HUES48 (cell line): Measurements from ENCODE around the gene APMAP.
"Not testable (repeated sequence)": the region's sequence is repeated elsewhere in the genome, so short reads cannot be mapped to it uniquely, and the experiment has no call there.

ENCODE experiments used
- H3K27ac ChIP-seq: one replicate; pipeline ENCODE4 v1.7.0; 2013; ENCODE audit warnings: low read depth, low read length, inconsistent platforms
- H3K27me3 ChIP-seq: 2 replicates; pipeline ENCODE4 v1.6.1; 2013; ENCODE audit warnings: mild to moderate bottlenecking, low read length; ENCODE audit not compliant: control insufficient read depth, insufficient read depth
- H3K36me3 ChIP-seq: 2 replicates; pipeline ENCODE4 v1.6.1; 2013; ENCODE audit warnings: low read length; ENCODE audit not compliant: control insufficient read depth, insufficient read depth
- H3K4me1 ChIP-seq: 2 replicates; pipeline ENCODE4 v1.6.1; 2013; ENCODE audit warnings: mild to moderate bottlenecking, low read length; ENCODE audit not compliant: control insufficient read depth, insufficient read depth
- H3K4me3 ChIP-seq: 2 replicates; pipeline ENCODE4 v1.5.1; 2013; ENCODE audit warnings: mild to moderate bottlenecking, low read depth, low read length
- H3K9ac ChIP-seq: 2 replicates; pipeline ENCODE4 v1.6.1; 2013; ENCODE audit warnings: mild to moderate bottlenecking, low read depth, low read length, moderate library complexity
- H3K9me3 ChIP-seq: 2 replicates; pipeline ENCODE4 v1.6.1; 2013; ENCODE audit warnings: low read length; ENCODE audit not compliant: control insufficient read depth, insufficient read depth

Gene APMAP

DNA sequence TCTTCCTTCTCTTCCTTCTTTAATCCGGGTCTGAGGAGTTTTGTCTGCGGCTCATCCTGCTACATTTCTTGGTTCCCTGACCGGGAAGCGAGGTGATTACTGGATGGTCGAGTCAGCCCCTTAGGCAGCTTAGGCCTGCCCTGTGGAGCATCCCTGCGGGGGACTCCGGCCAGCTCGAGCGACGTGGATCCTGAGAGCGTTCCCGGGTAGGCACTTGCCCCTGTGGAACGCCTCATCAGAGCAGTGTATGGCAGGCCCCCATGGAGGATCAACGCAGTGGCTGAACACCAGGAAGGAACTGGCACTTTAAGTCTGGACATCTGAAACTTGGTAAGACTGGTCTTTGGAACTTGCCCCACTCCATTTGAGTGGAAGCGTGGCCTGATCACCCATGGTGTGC lies 72.9 kb downstream of the APMAP start:
- H3K36me3 ChIP-seq, H3K27me3 ChIP-seq, H3K9ac ChIP-seq, H3K27ac ChIP-seq, H3K9me3 ChIP-seq, H3K4me3 ChIP-seq, H3K4me1 ChIP-seq: not testable (repeated sequence)

DNA sequence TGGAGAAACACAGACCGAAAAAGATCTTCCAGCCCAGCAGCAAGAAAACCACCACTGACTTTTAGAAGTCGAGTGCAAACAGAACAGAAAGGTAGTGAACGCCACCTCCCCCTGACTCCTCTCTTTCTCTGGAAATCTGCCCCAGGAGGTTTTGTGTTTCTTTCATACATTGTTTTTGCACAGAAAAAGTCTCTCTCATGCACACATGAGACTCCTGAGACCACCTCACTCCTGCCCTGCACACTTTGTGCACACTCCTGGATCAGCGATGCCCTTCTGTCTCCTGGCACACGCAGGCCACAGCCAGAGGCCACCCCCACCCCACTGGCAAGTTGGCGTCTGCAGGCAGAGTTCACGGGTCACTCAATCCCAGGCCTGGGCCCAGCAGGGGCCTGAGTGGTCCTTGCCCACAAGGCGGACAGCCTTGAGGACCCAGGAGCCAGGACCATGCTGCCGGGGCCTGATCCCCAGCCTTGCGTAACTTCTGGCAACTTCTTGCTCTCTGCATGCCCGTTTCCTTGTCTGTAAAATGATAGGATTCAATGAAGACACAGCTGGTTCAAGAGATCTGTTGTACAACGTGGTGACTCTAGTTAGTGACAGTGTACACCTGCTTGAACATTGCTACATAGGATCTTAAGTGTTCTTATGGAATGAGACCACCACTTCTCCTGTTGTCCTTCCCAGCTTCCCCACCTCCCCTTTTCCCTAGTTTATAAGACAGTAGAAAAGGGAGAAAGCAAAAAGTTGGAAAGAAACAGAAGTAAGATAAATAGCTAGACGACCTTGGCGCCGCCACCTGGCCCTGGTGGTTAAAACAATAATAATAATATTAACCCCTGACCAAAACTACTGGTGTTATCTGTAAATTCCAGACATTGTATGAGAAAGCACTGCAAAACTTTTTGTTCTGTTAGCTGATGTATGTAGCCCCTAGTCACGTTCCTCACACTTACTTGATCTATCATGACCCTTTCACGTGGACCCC lies 73.7 kb downstream of the APMAP start:
- H3K9ac ChIP-seq: no peak overlapping the region
- no peaks in the 10 kb centered on the region for H3K27me3 ChIP-seq
- H3K27ac ChIP-seq: no peak overlapping the region
- H3K4me3 ChIP-seq: no peak overlapping the region
- no peaks in the 10 kb centered on the region for H3K4me1 ChIP-seq
- H3K9me3 ChIP-seq: 0 out of 2 replicates have a peak, but pooled peaks cover 3% of the 10 kb centered on the region
- H3K36me3 ChIP-seq: no peaks in the 10 kb centered on the region

DNA sequence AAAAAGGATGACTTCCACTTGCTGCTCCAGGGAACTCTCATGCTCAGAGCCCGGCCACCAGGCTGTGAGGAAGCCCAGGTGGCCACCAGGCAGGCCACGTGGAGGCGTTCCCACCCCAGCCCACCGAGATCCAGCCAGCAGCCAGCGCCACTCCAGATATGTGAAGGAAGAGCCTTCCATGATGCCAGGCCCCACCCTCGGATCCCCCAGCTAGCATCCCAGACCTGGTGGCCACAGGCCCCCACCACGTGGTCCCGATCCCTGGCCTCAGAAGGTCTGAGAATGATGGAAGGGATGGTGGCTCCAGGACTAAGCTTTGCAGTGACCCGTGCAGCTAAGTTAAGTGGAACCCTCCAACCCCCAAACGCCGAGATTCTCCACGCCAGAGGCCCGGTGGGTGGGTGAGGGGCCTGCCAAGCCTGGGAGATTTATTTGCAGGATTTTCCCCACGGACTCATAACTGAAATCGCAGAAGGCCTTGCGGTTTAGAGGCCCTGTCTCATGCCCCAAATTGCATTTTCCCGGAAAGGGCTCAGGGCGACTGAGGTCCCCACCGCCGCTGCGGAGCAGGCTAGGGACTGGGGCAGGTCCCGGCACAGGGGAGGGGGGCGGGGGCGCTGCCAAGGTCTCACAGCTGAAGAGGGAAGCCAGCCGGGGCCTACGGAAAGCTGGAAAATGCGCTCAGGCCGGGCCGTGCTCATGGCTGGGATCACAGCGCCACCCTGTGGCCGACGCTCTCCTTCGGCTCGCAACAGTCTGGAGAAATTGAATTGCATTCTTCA lies 74.6 kb downstream of the APMAP start:
- H3K4me3 ChIP-seq: no peak overlapping the region
- H3K36me3 ChIP-seq: no peaks in the 10 kb centered on the region
- H3K27me3 ChIP-seq: no peaks in the 10 kb centered on the region
- no peaks in the 10 kb centered on the region for H3K4me1 ChIP-seq
- H3K27ac ChIP-seq: no peak overlapping the region
- H3K9ac ChIP-seq: no peak overlapping the region
- 0 out of 2 replicates have a peak, but pooled peaks cover 3% of the 10 kb centered on the region for H3K9me3 ChIP-seq

DNA sequence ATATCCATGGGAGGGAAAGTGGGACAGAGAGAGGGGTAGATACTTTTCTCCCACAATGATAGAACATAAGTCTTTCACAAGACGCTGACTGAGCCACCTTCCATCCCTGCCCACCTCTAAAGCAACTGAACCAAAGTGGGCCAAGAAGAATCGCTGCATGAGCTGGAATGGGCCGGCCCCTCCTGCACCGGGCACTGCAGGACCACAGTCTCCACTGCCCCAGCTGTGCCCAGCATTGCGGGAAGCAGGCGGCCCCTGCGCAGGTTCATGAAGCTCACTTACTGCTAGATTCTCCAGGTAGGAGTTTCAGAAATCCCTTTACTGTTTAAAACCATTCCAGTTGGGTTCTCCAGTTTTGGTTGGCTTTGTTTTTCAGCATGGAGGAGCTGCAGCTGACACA lies 75.5 kb downstream of the APMAP start:
- no peaks in the 10 kb centered on the region for H3K36me3 ChIP-seq
- H3K4me3 ChIP-seq: no peak overlapping the region
- H3K27me3 ChIP-seq: no peaks in the 10 kb centered on the region
- H3K9me3 ChIP-seq: 0 out of 2 replicates have a peak, but pooled peaks cover 3% of the 10 kb centered on the region
- no peak overlapping the region for H3K9ac ChIP-seq
- no peaks in the 10 kb centered on the region for H3K4me1 ChIP-seq
- no peak overlapping the region for H3K27ac ChIP-seq

DNA sequence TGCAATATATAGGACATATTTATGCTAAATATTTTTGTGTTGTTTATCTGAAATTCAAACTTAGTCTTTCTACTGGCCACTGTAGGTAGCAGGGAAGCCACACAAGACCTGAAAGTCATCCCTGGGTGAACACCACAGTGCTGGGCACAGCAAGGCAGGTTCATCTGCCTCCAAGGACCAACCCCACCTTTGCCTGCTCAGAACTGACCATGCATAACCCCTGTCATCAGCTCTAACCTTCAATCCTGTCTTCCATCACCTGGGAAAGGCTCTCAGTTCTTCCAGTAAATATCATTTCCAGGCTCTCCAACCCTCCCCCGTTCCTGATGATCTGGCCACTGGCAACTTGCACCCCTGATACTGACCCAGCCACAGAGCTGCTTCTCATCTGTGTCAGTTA lies 76.1 kb downstream of the APMAP start:
- Histone ChIP-seq H3K4me3 (no peak overlapping the region), H3K4me1 (peaks cover 4% of the 10 kb centered on the region; the same call in 1 of the 2 replicates), H3K27me3 (no peaks in the 10 kb centered on the region), H3K9ac (no peak overlapping the region), H3K9me3 (0 out of 2 replicates have a peak, but pooled peaks cover 1% of the 10 kb centered on the region), H3K36me3 (no peaks in the 10 kb centered on the region), H3K27ac (no peak overlapping the region)

DNA sequence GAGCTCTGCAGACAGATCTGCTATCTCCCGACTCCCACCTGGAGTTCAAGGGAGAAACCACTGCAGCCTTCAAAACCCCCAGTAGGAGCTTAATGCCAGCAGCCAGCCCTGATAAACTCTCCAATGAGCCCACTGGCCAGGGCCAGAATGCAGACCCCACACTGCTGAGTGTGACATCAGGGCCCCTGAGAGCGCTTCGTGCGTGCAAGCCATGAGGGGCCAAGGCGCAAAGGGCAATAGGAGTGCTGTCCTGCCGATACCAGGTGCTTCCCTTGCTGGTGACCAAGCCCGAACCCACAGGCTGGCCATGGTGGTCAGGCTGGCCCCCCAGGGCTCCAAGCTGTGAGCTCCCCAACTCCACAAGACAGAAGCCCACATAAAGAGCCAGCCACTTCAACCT lies 76.7 kb downstream of the APMAP start:
- no peak overlapping the region for H3K9ac ChIP-seq
- no peak overlapping the region for H3K4me3 ChIP-seq
- H3K9me3 ChIP-seq: no peaks in the 10 kb centered on the region
- H3K4me1 ChIP-seq: peaks cover 9% of the 10 kb centered on the region
- H3K27me3 ChIP-seq: no peaks in the 10 kb centered on the region
- no peak overlapping the region for H3K27ac ChIP-seq
- no peaks in the 10 kb centered on the region for H3K36me3 ChIP-seq

DNA sequence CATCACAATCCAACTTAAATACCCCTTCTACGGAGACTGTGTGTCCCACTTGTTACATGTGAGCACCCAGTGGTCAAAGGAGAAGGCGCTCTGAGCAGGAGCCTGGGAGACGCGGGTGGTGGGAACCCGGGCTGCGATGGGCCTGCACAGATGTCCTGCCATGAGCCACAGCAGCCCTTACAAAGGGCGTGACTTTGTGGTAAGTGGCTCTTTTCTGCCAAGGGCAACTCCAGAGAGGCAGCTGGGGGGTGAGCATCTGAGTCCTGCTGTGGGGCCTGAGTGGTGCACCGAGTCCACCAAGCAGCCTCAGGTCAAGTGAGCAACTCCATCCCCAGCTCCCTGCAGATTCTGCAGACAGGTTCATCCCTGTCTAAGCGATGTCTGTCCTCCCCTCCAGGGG lies 77.1 kb downstream of the APMAP start:
- peaks cover 9% of the 10 kb centered on the region for H3K4me1 ChIP-seq
- no peak overlapping the region for H3K9ac ChIP-seq
- no peak overlapping the region for H3K4me3 ChIP-seq
- H3K27ac ChIP-seq: no peak overlapping the region
- H3K36me3 ChIP-seq: no peaks in the 10 kb centered on the region
- no peaks in the 10 kb centered on the region for H3K9me3 ChIP-seq
- H3K27me3 ChIP-seq: no peaks in the 10 kb centered on the region

DNA sequence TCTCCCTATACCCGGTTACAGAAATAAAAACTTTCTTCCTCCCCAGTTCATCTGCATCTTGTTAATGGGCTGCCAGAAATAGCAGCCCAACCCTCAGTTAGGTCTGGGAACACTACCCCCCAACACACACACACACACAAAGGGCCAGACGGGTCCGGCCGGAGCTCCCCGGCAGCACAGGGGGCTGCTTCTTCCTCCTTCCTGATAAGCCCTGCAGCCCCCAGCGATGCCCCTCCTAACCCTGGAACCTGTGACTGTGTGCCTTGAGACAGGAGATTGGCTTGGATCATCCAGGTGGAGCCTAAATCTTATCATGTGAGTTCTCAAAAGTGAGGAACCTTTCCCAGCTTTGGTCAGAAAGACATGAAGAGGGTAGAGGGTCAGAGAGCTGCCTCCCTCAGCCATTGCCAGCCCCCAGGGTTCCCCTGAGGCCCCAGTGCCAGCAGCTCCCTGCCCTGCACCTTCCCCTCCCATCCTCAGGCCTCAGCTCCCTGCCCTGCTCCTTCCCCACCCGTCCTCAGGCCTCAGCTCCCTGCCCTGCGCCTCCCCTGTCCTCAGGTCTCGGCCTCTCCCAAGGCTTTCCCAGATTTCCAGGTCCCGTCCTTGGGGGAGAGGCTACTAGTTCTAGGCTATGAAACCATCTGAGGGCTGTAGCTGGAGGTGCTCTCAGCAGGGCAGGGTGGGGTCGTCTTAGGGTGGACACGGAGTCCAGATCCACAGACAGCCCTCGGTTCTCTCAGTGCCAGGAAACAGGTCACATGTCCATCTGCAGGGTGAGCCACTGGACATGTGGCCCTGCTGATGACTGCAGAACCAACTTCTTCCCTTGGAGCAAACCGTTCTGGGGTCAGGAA lies 77.9 kb downstream of the APMAP start:
- Histone ChIP-seq H3K36me3 (no peaks in the 10 kb centered on the region), H3K9ac (no peak overlapping the region), H3K27me3 (no peaks in the 10 kb centered on the region), H3K4me1 (peaks cover 9% of the 10 kb centered on the region), H3K27ac (no peak overlapping the region), H3K9me3 (no peaks in the 10 kb centered on the region), H3K4me3 (no peak overlapping the region)

DNA sequence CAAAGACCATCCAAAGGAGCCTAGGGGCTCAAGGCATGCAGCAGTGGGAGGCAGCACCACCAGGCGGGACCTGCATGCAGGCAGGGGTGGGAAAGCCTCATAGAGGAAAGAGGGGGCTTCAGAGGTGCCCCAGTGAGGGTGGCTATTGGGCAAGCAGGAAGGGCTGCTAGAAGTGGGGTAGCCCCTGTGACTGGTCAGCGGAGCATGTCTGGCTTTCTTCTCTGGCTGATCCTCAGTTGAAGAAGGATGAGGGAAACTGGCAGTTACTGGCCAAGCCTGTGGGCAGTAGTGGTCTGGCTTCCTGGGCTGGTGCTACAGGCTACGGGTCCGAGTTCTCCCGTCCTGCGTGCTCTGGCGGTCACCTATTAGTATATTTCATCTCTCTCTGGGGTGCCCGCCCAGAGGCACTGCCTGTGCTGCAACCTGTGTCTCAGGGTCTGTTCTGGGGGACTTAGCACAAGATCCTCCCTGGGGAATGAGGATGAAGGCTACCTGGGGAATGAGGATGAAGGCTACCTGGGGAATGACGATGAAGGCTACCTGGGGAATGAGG lies 79.4 kb downstream of the APMAP start:
- Histone ChIP-seq H3K27me3 (no peaks in the 10 kb centered on the region), H3K9ac (no peak overlapping the region), H3K9me3 (no peaks in the 10 kb centered on the region; the same call in 1 of the 2 replicates), H3K36me3 (no peaks in the 10 kb centered on the region), H3K4me1 (peaks cover 9% of the 10 kb centered on the region), H3K27ac (no peak overlapping the region), H3K4me3 (no peak overlapping the region)
